Spleen (tissue), 7 donors: Measurements from ENCODE around the gene OGFR.

Experiments
- POLR2A ChIP-seq, 3 donors: fragments of 450-650 bp; IDR thresholded peaks; one replicate each; pipeline ENCODE4 v1.5.1; 2017; ENCODE audit warnings: antibody characterized with exemption in 3 of 3, mild to moderate bottlenecking in 1 of 3
- TF ChIP-seq, protein P1 (sequence below), 11 experiments: fragments of 200-600 bp in 7 of 11; fragments of 450-650 bp in 4 of 11; sonication (generic) in 4 of 11; IDR thresholded peaks in 8 of 11; conservative IDR thresholded peaks in 3 of 11; 1 replicate in 7 of 11; 2 replicates in 4 of 11; pipeline versions ENCODE4 v1.4.0 to v1.8.0; 2016 to 2021; ENCODE audit warnings: antibody characterized with exemption in 11 of 11, inconsistent platforms in 4 of 11, mild to moderate bottlenecking in 1 of 11
- donor health status: DM: no; HTN: no; CAD: no; lungs with moderate emphysema.
- donor health status: DM: no; HTN: no; CAD: no.
- donor health status: DM: no; HTN: no; CAD: no.

DNA sequence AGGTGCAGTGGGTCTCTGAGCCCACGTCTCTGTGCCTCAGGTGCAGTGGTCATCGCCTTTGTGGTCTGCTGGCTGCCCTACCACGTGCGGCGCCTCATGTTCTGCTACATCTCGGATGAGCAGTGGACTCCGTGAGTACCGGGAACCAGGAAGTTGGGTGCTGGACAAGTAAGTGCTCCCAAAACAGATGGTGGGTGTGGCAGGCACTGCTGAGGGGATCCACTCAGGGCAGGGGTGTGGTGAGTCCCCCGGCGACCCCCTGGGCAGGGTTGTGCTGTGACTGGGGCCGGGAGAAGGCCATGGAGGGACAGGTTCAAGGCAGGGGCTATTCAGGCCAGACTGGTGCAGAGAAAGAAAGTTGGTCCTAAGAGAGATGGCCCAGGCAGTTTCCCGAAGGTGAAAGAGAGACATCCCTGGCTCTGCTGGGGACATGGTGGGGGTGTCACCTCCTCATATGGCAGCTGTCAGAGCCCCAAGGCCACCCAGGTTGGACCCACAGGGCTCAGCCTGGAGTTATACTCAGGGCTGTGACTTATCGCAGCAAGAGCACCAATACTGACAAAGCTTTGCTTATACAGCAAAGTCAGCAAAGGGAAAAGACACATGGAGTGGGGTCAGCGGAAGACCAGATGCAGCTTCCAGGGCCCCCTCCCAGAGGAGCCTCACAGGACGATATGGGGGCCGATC is 46.3 kb upstream of the OGFR start:
- TF ChIP-seq, protein P1, sequence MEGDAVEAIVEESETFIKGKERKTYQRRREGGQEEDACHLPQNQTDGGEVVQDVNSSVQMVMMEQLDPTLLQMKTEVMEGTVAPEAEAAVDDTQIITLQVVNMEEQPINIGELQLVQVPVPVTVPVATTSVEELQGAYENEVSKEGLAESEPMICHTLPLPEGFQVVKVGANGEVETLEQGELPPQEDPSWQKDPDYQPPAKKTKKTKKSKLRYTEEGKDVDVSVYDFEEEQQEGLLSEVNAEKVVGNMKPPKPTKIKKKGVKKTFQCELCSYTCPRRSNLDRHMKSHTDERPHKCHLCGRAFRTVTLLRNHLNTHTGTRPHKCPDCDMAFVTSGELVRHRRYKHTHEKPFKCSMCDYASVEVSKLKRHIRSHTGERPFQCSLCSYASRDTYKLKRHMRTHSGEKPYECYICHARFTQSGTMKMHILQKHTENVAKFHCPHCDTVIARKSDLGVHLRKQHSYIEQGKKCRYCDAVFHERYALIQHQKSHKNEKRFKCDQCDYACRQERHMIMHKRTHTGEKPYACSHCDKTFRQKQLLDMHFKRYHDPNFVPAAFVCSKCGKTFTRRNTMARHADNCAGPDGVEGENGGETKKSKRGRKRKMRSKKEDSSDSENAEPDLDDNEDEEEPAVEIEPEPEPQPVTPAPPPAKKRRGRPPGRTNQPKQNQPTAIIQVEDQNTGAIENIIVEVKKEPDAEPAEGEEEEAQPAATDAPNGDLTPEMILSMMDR (IDR thresholded peaks at IDR 0.05 in 8 of 11, conservative IDR thresholded peaks at IDR 0.05 in 3 of 11), result no peak
- no peak for TF ChIP-seq POLR2A (IDR thresholded peaks at IDR 0.05)
